ACC112 (cell line): ENCODE measurements around the gene CLRN3.

Experiments
- H2AFZ ChIP-seq: fragments of 200-600 bp; sonication (generic); one replicate; pipeline ENCODE4 v1.6.0; 2017; ENCODE audit warnings: antibody characterized with exemption, low read length; ENCODE audit not compliant: unreplicated experiment
- H3K27ac ChIP-seq: fragments of 200-600 bp; sonication (generic); 2 replicates; pipeline ENCODE4 v1.5.1; 2014; ENCODE audit warnings: low read depth, mild to moderate bottlenecking, antibody characterized with exemption, low read length, moderate library complexity
- H3K27me3 ChIP-seq: fragments of 200-600 bp; sonication (generic); 2 replicates; pipeline ENCODE4 v1.6.1; 2014; ENCODE audit warnings: mild to moderate bottlenecking, antibody characterized with exemption, low read length, moderate library complexity, mixed read lengths; ENCODE audit not compliant: insufficient read depth
- H3K36me3 ChIP-seq: fragments of 200-600 bp; sonication (generic); 2 replicates; pipeline ENCODE4 v1.6.1; 2016; ENCODE audit warnings: mild to moderate bottlenecking, antibody characterized with exemption, low read length, moderate library complexity, mixed read lengths; ENCODE audit not compliant: insufficient read depth
- H3K4me1 ChIP-seq: fragments of 200-600 bp; sonication (generic); one replicate; pipeline ENCODE4 v1.6.1; 2016; ENCODE audit warnings: low read length, mixed read lengths; ENCODE audit not compliant: insufficient read depth, unreplicated experiment, control insufficient read depth
- H3K4me3 ChIP-seq: fragments of 200-600 bp; sonication (generic); 2 replicates; pipeline ENCODE4 v1.5.1; 2014; ENCODE audit warnings: mild to moderate bottlenecking, low read depth, low read length
- H3K79me2 ChIP-seq: fragments of 200-600 bp; sonication (generic); one replicate; pipeline ENCODE4 v1.6.0; 2016; ENCODE audit warnings: low read length; ENCODE audit not compliant: control insufficient read depth, unreplicated experiment, insufficient read depth

CLRN3 gene

GRCh38 chr10:127918572-127918971 lies 25.8 kb upstream of the CLRN3 start:
- Histone ChIP-seq H3K4me3 (no peak overlapping the region), H3K79me2 (peaks cover under 1% of the 10 kb centered on the region), H3K36me3 (no peaks in the 10 kb centered on the region), H3K4me1 (peaks cover 34% of the 10 kb centered on the region), H3K27me3 (no peaks in the 10 kb centered on the region), H3K27ac (no peak overlapping the region), H2AFZ (no peak overlapping the region)

GRCh38 chr10:127916826-127917225 lies 24.1 kb upstream of the CLRN3 start:
- no peaks in the 10 kb centered on the region for H3K79me2 ChIP-seq
- no peak overlapping the region for H3K27ac ChIP-seq
- peaks cover 17% of the 10 kb centered on the region for H3K4me1 ChIP-seq
- no peaks in the 10 kb centered on the region for H3K36me3 ChIP-seq
- no peak overlapping the region for H3K4me3 ChIP-seq
- H3K27me3 ChIP-seq, result no peaks in the 10 kb centered on the region
- H2AFZ ChIP-seq, result no peak overlapping the region

DNA sequence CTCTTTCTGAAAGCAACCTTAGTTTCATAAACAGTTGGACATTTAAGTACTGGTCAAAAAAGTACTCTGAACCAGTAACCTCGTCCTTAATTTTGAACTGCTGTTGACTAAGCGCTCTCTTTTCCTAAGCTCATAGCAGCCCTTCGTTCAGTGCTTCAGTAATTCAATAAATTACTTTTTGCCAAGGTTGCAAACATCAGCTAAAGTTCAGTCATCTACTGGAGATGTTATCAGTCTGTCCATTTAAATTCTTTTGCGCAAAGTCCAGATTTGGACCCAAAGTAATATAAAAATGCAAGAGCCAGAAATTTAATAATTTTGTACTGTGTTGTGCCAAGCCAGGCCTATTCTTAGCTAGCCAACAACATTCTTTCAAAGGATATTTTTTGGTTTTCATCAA lies 22.6 kb upstream of the CLRN3 start:
- Histone ChIP-seq H3K27me3 (no peaks in the 10 kb centered on the region), H3K4me3 (no peak overlapping the region), H3K79me2 (no peaks in the 10 kb centered on the region), H3K4me1 (peaks cover 14% of the 10 kb centered on the region), H2AFZ (no peak overlapping the region), H3K36me3 (no peaks in the 10 kb centered on the region), H3K27ac (no peak overlapping the region)

- no peaks in the 10 kb centered on the region for H3K36me3 ChIP-seq
- no peak overlapping the region for H3K4me3 ChIP-seq
- H3K27ac ChIP-seq, result no peak overlapping the region
- H3K27me3 ChIP-seq, result no peaks in the 10 kb centered on the region
- peaks cover 8% of the 10 kb centered on the region for H3K79me2 ChIP-seq
- peaks cover 23% of the 10 kb centered on the region for H3K4me1 ChIP-seq
- H2AFZ ChIP-seq, result no peak overlapping the region
These were observed 20.6 kb upstream of the CLRN3 start for GRCh38 chr10:127913368-127913759.

DNA sequence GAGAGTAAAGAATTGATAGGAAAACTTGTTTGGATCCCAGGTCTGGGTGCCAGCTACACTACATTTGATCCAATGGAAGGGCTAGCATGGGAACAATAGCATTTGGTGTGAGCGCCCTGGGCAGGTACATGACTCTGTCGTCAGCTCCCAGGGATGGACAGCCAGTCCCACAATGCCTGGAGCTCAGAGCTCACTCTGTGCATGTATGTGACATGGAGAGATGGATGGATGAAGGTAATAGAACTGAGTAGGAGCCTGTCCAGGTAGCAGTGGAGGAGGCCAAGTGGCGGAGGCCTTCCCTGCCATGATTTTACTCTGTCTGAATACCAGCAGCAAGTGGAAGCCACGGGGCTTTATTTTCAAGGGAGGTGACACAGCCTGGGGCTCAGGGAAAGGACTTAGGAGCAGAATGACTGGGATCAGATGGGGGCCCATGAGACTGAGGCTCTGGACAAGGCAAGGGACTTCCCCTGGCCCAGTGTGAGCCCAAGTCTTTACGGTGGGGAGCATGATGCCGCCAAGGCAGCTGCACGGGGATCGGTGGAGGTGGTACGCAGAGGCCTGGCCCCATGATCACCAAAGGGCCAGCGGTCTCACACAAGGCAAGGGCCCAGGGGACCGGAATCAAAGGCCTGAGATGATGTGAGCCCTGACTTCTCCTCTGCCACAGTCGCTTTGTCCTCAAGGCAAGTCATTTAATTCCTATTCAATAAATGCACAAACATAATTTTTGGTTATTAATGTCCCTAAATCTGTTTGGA lies 20.0 kb upstream of the CLRN3 start:
- H3K27ac ChIP-seq, result no peak overlapping the region

DNA sequence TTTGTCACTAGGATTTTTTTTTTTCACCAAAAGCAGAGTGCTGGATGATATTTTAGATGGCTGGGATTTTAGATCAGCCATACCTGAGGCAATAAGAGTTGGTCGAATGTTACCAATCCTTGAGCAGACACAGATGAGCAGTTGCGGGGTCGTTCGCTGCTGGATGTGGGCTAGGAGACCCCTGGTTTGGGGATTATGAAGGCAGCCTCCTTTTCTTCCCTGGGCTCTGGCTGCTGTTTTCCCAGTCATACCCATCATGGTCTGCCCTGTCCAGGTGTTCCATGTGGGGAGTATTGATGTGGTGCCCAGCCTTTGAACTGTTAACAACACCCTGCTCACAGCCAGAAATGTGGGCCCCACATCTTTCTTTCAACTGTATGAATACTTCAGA lies 19.1 kb upstream of the CLRN3 start:
- Histone ChIP-seq H3K27ac (no peak overlapping the region), H2AFZ (no peak overlapping the region), H3K79me2 (peaks cover 8% of the 10 kb centered on the region), H3K36me3 (no peaks in the 10 kb centered on the region), H3K4me3 (no peak overlapping the region), H3K4me1 (peaks cover 28% of the 10 kb centered on the region), H3K27me3 (no peaks in the 10 kb centered on the region)

More for the DNA sequence above, 20.0 kb upstream of the CLRN3 start:
- H3K79me2 ChIP-seq, result peaks cover 8% of the 10 kb centered on the region
- no peaks in the 10 kb centered on the region for H3K36me3 ChIP-seq
- H3K4me3 ChIP-seq, result no peak overlapping the region
- no peaks in the 10 kb centered on the region for H3K27me3 ChIP-seq
- no peak overlapping the region for H2AFZ ChIP-seq
- peaks cover 28% of the 10 kb centered on the region for H3K4me1 ChIP-seq

DNA sequence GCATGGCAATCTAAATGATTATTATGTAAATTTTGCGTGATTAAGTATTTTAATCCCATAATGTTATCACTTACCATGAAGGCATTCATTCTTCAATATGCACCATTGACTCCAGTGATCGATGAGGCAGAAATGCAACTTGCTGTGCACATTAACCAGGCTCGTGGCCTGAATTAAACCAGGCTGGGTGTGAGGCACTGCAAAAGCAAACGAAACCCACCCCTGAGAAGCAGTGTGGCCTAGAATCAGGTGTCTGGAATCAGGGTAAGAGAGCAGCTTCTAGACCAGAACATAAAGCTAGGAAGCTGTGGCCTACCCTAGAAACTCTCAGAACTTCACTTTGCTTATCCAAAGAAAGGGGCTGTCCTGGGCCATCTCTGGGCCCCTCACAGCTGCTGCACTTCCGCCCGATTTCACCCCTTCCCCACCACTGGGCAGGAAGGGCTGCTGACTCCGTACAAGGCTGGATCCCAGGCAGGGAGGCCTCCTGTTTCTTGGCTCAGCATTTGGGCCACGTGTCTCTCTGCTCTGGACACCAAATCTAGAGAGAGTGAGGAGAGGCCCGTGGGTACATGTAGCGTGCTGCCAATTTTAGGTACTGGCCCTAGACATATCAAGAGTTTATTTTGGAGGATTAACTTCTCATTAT lies 18.6 kb upstream of the CLRN3 start:
- peaks cover 28% of the 10 kb centered on the region for H3K4me1 ChIP-seq
- no peak overlapping the region for H3K27ac ChIP-seq
- H3K79me2 ChIP-seq, result peaks cover 8% of the 10 kb centered on the region
- H3K4me3 ChIP-seq, result no peak overlapping the region
- no peak overlapping the region for H2AFZ ChIP-seq
- H3K27me3 ChIP-seq, result no peaks in the 10 kb centered on the region
- H3K36me3 ChIP-seq, result no peaks in the 10 kb centered on the region

DNA sequence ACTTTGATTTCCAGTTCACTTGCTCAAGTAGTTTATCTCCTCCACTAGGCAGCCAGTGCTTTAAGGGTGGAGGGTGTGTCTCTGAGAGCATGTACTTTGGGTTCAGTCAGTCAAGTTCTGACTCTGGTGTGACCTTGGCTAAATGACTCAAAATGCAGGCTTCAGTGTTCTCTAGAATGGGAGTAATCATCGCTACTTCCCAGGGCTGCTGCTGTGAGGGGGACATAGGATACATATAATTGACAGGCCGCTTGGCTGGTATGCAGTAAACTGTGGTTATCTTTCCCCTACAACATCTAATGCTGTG lies 17.7 kb upstream of the CLRN3 start:
- H3K36me3 ChIP-seq, result no peaks in the 10 kb centered on the region
- no peak overlapping the region for H2AFZ ChIP-seq
- H3K4me3 ChIP-seq, result no peak overlapping the region
- H3K4me1 ChIP-seq, result peaks cover 28% of the 10 kb centered on the region
- H3K27me3 ChIP-seq, result no peaks in the 10 kb centered on the region
- H3K79me2 ChIP-seq, result peaks cover 8% of the 10 kb centered on the region
- peak overlapping the region; percentile 74 for H3K27ac ChIP-seq

GRCh38 chr10:127909716-127910463 lies 17.1 kb upstream of the CLRN3 start:
- Histone ChIP-seq H3K36me3 (no peaks in the 10 kb centered on the region), H3K79me2 (peaks cover 8% of the 10 kb centered on the region), H3K4me1 (peaks cover 28% of the 10 kb centered on the region), H3K27ac (peak overlapping the region; percentile 74), H3K4me3 (no peak overlapping the region), H2AFZ (no peak overlapping the region), H3K27me3 (no peaks in the 10 kb centered on the region)

DNA sequence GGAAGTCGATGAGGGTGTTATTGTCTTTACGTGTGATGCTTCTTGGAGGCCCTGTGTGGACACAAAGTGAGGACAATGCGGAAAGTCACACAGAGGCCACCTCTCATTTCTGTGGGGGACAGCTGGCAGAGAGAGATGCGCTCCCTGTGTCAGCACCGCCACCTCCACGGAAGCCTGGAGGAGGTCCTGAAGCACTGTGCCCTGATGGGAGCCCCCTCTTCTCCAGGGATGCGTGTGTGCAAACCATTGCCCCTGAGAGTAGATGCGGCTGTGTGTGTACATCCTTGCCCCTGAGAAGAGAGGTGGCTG lies 16.2 kb upstream of the CLRN3 start:
- Histone ChIP-seq H3K4me3 (no peak overlapping the region), H3K4me1 (peaks cover 28% of the 10 kb centered on the region), H2AFZ (no peak overlapping the region), H3K79me2 (peaks cover 8% of the 10 kb centered on the region), H3K27me3 (no peaks in the 10 kb centered on the region), H3K36me3 (no peaks in the 10 kb centered on the region), H3K27ac (peak overlapping the region; percentile 74)
